H9 (cell line): ENCODE data around the gene SIT1. TPM values are rescaled to one million over a fixed set of nuclear protein-coding genes. Genes with fewer than 3 reads are reported as not detected.
"Not testable (repeated sequence)": the region's sequence is repeated elsewhere in the genome, so short reads cannot be mapped to it uniquely, and the experiment has no call there.

ENCODE experiments used
- DNase-seq: peaks from one replicate; pipeline ENCODE4 v3.0.0-alpha.2; 2017
- H2AFZ ChIP-seq: one replicate; pipeline ENCODE4 v1.6.1; 2013; ENCODE audit warnings: mild to moderate bottlenecking, low read length, control low read depth, moderate library complexity
- H2AK5ac ChIP-seq: 2 replicates; pipeline ENCODE4 v1.6.1; 2013; ENCODE audit warnings: low read length, control low read depth, mixed read lengths; ENCODE audit not compliant: insufficient read length
- H2BK120ac ChIP-seq: one replicate; pipeline ENCODE4 v1.6.1; 2013; ENCODE audit warnings: low read depth, mild to moderate bottlenecking, low read length, control low read depth, inconsistent platforms; ENCODE audit not compliant: poor library complexity, severe bottlenecking
- H2BK12ac ChIP-seq: 2 replicates; pipeline ENCODE4 v1.6.1; 2013; ENCODE audit warnings: low read length, control low read depth, mixed read lengths, low read depth; ENCODE audit not compliant: insufficient read length
- H2BK15ac ChIP-seq: 2 replicates; pipeline ENCODE4 v1.6.1; 2013; ENCODE audit warnings: low read depth, low read length, control low read depth
- H2BK20ac ChIP-seq: one replicate; pipeline ENCODE4 v1.6.1; 2013; ENCODE audit warnings: low read depth, mild to moderate bottlenecking, low read length, control low read depth, inconsistent platforms; ENCODE audit not compliant: poor library complexity, severe bottlenecking
- H2BK5ac ChIP-seq: 2 replicates; pipeline ENCODE4 v1.6.1; 2013; ENCODE audit warnings: low read length, control low read depth, mixed read lengths; ENCODE audit not compliant: insufficient read length
- H3K14ac ChIP-seq: 2 replicates; pipeline ENCODE4 v1.6.1; 2013; ENCODE audit warnings: low read length, control low read depth; ENCODE audit not compliant: insufficient read depth
- H3K18ac ChIP-seq: 2 replicates; pipeline ENCODE4 v1.6.1; 2013; ENCODE audit warnings: low read depth, mild to moderate bottlenecking, mixed read lengths, low read length, control low read depth; ENCODE audit not compliant: insufficient read length
- H3K23ac ChIP-seq: 2 replicates; pipeline ENCODE4 v1.6.1; 2013; ENCODE audit warnings: low read length, control low read depth, mixed read lengths, low read depth; ENCODE audit not compliant: insufficient read length
- H3K23me2 ChIP-seq: 2 replicates; pipeline ENCODE4 v1.6.1; 2013; ENCODE audit warnings: low read depth, mild to moderate bottlenecking, mixed read lengths, low read length, control low read depth; ENCODE audit not compliant: insufficient read length, poor library complexity, severe bottlenecking
- H3K27ac ChIP-seq: 2 replicates; pipeline ENCODE4 v1.5.1; 2013; ENCODE audit warnings: low read length, control low read depth, mixed read lengths, low read depth; ENCODE audit not compliant: insufficient read length
- H3K27me3 ChIP-seq: 2 replicates; pipeline ENCODE4 v1.6.1; 2013; ENCODE audit warnings: low read length, control low read depth, inconsistent platforms; ENCODE audit not compliant: insufficient read depth
- H3K4ac ChIP-seq: 2 replicates; pipeline ENCODE4 v1.6.1; 2013; ENCODE audit warnings: low read depth, mild to moderate bottlenecking, control low read depth, inconsistent platforms, low read length, moderate library complexity
- H3K4me1 ChIP-seq: 2 replicates; pipeline ENCODE4 v1.6.1; 2013; ENCODE audit warnings: low read length, control low read depth, inconsistent platforms; ENCODE audit not compliant: insufficient read depth
- H3K4me2 ChIP-seq: 2 replicates; pipeline ENCODE4 v1.6.1; 2013; ENCODE audit warnings: low read length, control low read depth, mixed read lengths; ENCODE audit not compliant: insufficient read length, insufficient read depth
- H3K56ac ChIP-seq: 2 replicates; pipeline ENCODE4 v1.6.1; 2013; ENCODE audit warnings: low read depth, mild to moderate bottlenecking, mixed read lengths, low read length, control low read depth; ENCODE audit not compliant: insufficient read length
- H3K79me1 ChIP-seq: 2 replicates; pipeline ENCODE4 v1.6.1; 2013; ENCODE audit warnings: low read depth, mild to moderate bottlenecking, moderate library complexity, low read length, control low read depth, inconsistent platforms; ENCODE audit not compliant: insufficient read depth, poor library complexity, severe bottlenecking
- H3K79me2 ChIP-seq: 2 replicates; pipeline ENCODE4 v1.6.1; 2013; ENCODE audit warnings: low read length, control low read depth, inconsistent platforms; ENCODE audit not compliant: insufficient read depth
- H3K9ac ChIP-seq: 2 replicates; pipeline ENCODE4 v1.6.1; 2013; ENCODE audit warnings: low read length, control low read depth, mixed read lengths; ENCODE audit not compliant: insufficient read length; ENCODE audit errors: extremely low read depth
- H3K9me3 ChIP-seq: one replicate; pipeline ENCODE4 v1.6.1; 2013; ENCODE audit warnings: low read depth, low read length, inconsistent platforms; ENCODE audit not compliant: control insufficient read depth
- H3T11ph ChIP-seq: one replicate; pipeline ENCODE4 v1.6.1; 2013; ENCODE audit warnings: mild to moderate bottlenecking, low read length, control low read depth, inconsistent platforms
- H4K20me1 ChIP-seq: one replicate; pipeline ENCODE4 v1.6.1; 2013; ENCODE audit not compliant: control insufficient read depth, insufficient read length, insufficient read depth
- H4K5ac ChIP-seq: 2 replicates; pipeline ENCODE4 v1.6.1; 2013; ENCODE audit warnings: low read depth, mild to moderate bottlenecking, mixed read lengths, low read length, control low read depth; ENCODE audit not compliant: insufficient read length
- H4K8ac ChIP-seq: replicated peaks from 2 replicates; pipeline ENCODE4 v1.6.1; 2013; ENCODE audit warnings: low read length, control low read depth, mixed read lengths, low read depth; ENCODE audit not compliant: insufficient read length
- H4K91ac ChIP-seq: 2 replicates; pipeline ENCODE4 v1.6.1; 2013; ENCODE audit warnings: low read depth, mild to moderate bottlenecking, moderate library complexity, mixed read lengths, low read length, control low read depth; ENCODE audit not compliant: insufficient read length
- H3K27ac Mint-ChIP-seq, 3 experiments: 2 replicates in 2 of 3; 3 replicates in 1 of 3; pipeline ENCODE4 v1.8.0; 2020 to 2021; ENCODE audit warnings: mixed read lengths in 3 of 3, mild to moderate bottlenecking in 1 of 3, moderate library complexity in 1 of 3
- H3K27me3 Mint-ChIP-seq: 2 replicates; pipeline ENCODE4 v1.8.0; 2021; ENCODE audit warnings: low read depth, mild to moderate bottlenecking, moderate library complexity, mixed read lengths
- H3K36me3 Mint-ChIP-seq, 3 experiments: 2 replicates in 2 of 3; 3 replicates in 1 of 3; pipeline ENCODE4 v1.8.0; 2020 to 2021; ENCODE audit warnings: low read depth in 3 of 3, mixed read lengths in 3 of 3; ENCODE audit not compliant: insufficient read depth in 1 of 3
- H3K4me1 Mint-ChIP-seq, 2 experiments: 2 replicates each; pipeline ENCODE4 v1.8.0; 2020; ENCODE audit warnings: mixed read lengths in 2 of 2
- H3K4me3 Mint-ChIP-seq, 2 experiments: 2 replicates in 1 of 2; 3 replicates in 1 of 2; pipeline ENCODE4 v1.8.0; 2020 to 2021; ENCODE audit warnings: mild to moderate bottlenecking in 2 of 2, mixed read lengths in 2 of 2, moderate library complexity in 1 of 2
- H3K9me3 Mint-ChIP-seq, 2 experiments: 2 replicates in 1 of 2; 3 replicates in 1 of 2; pipeline ENCODE4 v1.8.0; 2020; ENCODE audit warnings: mild to moderate bottlenecking in 2 of 2, mixed read lengths in 2 of 2, moderate library complexity in 1 of 2
- WGBS: extraction: QIAGEN DNeasy Blood & Tissue Kit; methylation state at CpG from one replicate; pipeline ENCODE4 v1.1.7; 2013; ENCODE audit warnings: missing lambda C conversion rate, low lambda C conversion rate, mixed read lengths; ENCODE audit not compliant: insufficient read length; ENCODE audit errors: extremely low coverage; 5-methylcytosine and 5-hydroxymethylcytosine counted together
- total RNA-seq: library from RNA; stranded (reverse); gene quantifications from 2 replicates; pipeline ENCODE4 v1.2.1, GENCODE V29; 2021

SIT1 gene
- total RNA-seq, 1 experiment from 2014 or later: 1.6 TPM

GRCh38 chr9:35638751-35639150 is 12.0 kb downstream of the SIT1 start:
- not testable (repeated sequence) for H2BK12ac ChIP-seq, H3K4me1 ChIP-seq, H3K4me3 Mint-ChIP-seq, H3K79me2 ChIP-seq, H3K27ac Mint-ChIP-seq, H4K91ac ChIP-seq, H4K20me1 ChIP-seq, H3K56ac ChIP-seq, H3K79me1 ChIP-seq, H2AFZ ChIP-seq, H3K27ac ChIP-seq, H3K18ac ChIP-seq, H3K14ac ChIP-seq, H3K23ac ChIP-seq, DNase-seq, H4K5ac ChIP-seq, H3K23me2 ChIP-seq, H2BK120ac ChIP-seq, H4K8ac ChIP-seq, H3K4me2 ChIP-seq, H2BK5ac ChIP-seq, H3K4me1 Mint-ChIP-seq, H3K9me3 ChIP-seq, H3K9ac ChIP-seq, H3T11ph ChIP-seq, H2BK20ac ChIP-seq, H2BK15ac ChIP-seq, H2AK5ac ChIP-seq, H3K27me3 ChIP-seq, H3K4ac ChIP-seq, H3K27me3 Mint-ChIP-seq
- Mint-ChIP-seq H3K36me3 (peaks cover 9 to 16% (median 12%) of the 10 kb centered on the region in 3 experiments), H3K9me3 (peaks cover 4 to 16% of the 10 kb centered on the region in 2 experiments; a peak in 4 of 5 replicates)
- no CpG with 5 or more reads among the region's 8 CpGs for WGBS

DNA sequence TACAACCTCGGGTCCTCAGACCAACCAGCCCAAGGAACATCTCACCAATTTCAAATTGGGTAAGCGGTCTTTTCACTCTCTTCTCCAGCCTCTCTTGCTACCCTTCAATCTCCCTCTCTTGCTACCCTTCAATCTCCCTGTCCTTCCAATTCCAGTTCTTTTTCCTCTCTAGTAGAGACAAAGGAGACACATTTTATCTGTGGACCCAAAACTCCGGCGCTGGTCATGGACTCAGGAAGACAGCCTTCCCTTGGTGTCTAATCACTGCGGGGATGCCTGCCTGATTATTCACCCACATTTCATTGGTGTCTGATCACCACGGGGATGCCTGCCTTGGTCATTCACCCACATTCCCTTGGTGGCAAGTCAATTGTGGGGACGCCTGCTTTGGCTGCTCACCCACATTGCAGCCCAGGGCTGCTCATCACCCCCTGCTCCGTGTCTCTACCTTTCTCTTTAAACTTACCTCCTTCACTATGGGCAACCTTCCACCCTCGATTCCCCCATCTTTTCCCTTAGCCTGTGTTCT is 13.2 kb downstream of the SIT1 start:
- not testable (repeated sequence) for H3K56ac ChIP-seq, H3K4me1 ChIP-seq, H3K23ac ChIP-seq, H3K79me1 ChIP-seq, H3K27me3 Mint-ChIP-seq, H4K20me1 ChIP-seq, H2BK5ac ChIP-seq, H2BK15ac ChIP-seq, H3K79me2 ChIP-seq, H3K27ac ChIP-seq, H3K27ac Mint-ChIP-seq, H4K91ac ChIP-seq, H3K27me3 ChIP-seq, H2BK12ac ChIP-seq, H3K4me2 ChIP-seq, DNase-seq, H3K9ac ChIP-seq, H3K9me3 ChIP-seq, H3K14ac ChIP-seq, H4K8ac ChIP-seq, H3K4ac ChIP-seq, H3K18ac ChIP-seq, H3K23me2 ChIP-seq, H3K4me3 Mint-ChIP-seq, H4K5ac ChIP-seq, H3T11ph ChIP-seq, H2BK120ac ChIP-seq, H3K4me1 Mint-ChIP-seq, H2AFZ ChIP-seq, H2BK20ac ChIP-seq, H2AK5ac ChIP-seq
- peaks cover 4 to 16% of the 10 kb centered on the region in 2 experiments; a peak in 4 of 5 replicates for H3K9me3 Mint-ChIP-seq
- peaks cover 9 to 16% (median 12%) of the 10 kb centered on the region in 3 experiments for H3K36me3 Mint-ChIP-seq
- WGBS: no CpG with 5 or more reads among the region's 9 CpGs
